SK-N-SH (cell line): Measurements from ENCODE around the gene NKD1. TPM values are rescaled to one million over a fixed set of nuclear protein-coding genes. Genes with fewer than 3 reads are reported as not detected.

Source experiments
- CTCF ChIA-PET: fragments of 300-600, 350-600 bp; formaldehyde crosslinking; extraction: SDS; loops from one replicate; lab custom pipeline; 2021; lab: Yijun Ruan, JAX
- POLR2A ChIA-PET: fragments of 350-600 bp; sonication (Branson Sonifier 250); formaldehyde crosslinking; extraction: SDS; loops from one replicate; lab custom pipeline; 2020; ENCODE audit warnings: antibody characterized with exemption, inconsistent platforms; lab: Yijun Ruan, JAX
- DNase-seq: peaks from one replicate; pipeline ENCODE4 v3.0.0; 2012
- H2AFZ ChIP-seq: fragments of 200-600 bp; sonication (generic); 2 replicates; pipeline ENCODE4 v1.8.1; 2016; ENCODE audit warnings: antibody characterized with exemption, mild to moderate bottlenecking, low read depth
- H3F3A ChIP-seq: fragments of 200-600 bp; sonication (generic); replicated peaks from 2 replicates; pipeline ENCODE3; 2016; ENCODE audit warnings: antibody characterized with exemption, mild to moderate bottlenecking; ENCODE audit not compliant: insufficient read depth
- H3K27ac ChIP-seq, 2 experiments: fragments of 200-500 bp in 1 of 2; fragments of 200-600 bp in 1 of 2; sonication (Bioruptor generic) in 1 of 2; sonication (generic), shearing (Covaris generic) in 1 of 2; 2 replicates each; pipeline versions ENCODE4 v1.5.1 to v1.6.1; 2014 to 2016; ENCODE audit warnings: low read depth in 2 of 2, inconsistent platforms in 1 of 2, low read length in 1 of 2, mild to moderate bottlenecking in 1 of 2, mixed read lengths in 1 of 2
- H3K27me3 ChIP-seq: fragments of 200-600 bp; sonication (generic), shearing (Covaris generic); 2 replicates; pipeline ENCODE4 v1.6.1; 2016; ENCODE audit warnings: mixed run types; ENCODE audit not compliant: insufficient read depth
- H3K36me3 ChIP-seq, 2 experiments: fragments of 200-500 bp in 1 of 2; fragments of 200-600 bp in 1 of 2; sonication (Bioruptor generic) in 1 of 2; sonication (generic) in 1 of 2; replicated peaks in 1 of 2; 2 replicates each; pipeline versions ENCODE3 to v1.5.1; 2014 to 2016; ENCODE audit warnings: low read length in 1 of 2, mild to moderate bottlenecking in 1 of 2; ENCODE audit not compliant: insufficient read depth in 2 of 2, control insufficient read depth in 1 of 2
- H3K4me1 ChIP-seq, 2 experiments: fragments of 200-500 bp in 1 of 2; fragments of 200-600 bp in 1 of 2; sonication (Bioruptor generic) in 1 of 2; sonication (generic), shearing (Covaris generic) in 1 of 2; 2 replicates each; pipeline versions ENCODE4 v1.5.1 to v1.6.1; 2014 to 2016; ENCODE audit warnings: low read depth in 1 of 2, low read length in 1 of 2, mixed run types in 1 of 2; ENCODE audit not compliant: insufficient read depth in 2 of 2, control insufficient read depth in 1 of 2
- H3K4me2 ChIP-seq: fragments of 200-600 bp; sonication (generic), shearing (Covaris generic); 2 replicates; pipeline ENCODE4 v1.6.1; 2017; ENCODE audit warnings: mixed run types
- H3K4me3 ChIP-seq, 2 experiments: fragments of 200-500 bp in 1 of 2; fragments of 200-600 bp in 1 of 2; sonication (Bioruptor generic) in 1 of 2; sonication (generic), shearing (Covaris generic) in 1 of 2; 2 replicates each; pipeline versions ENCODE4 v1.5.1 to v1.8.1; 2014 to 2016; ENCODE audit warnings: low read depth in 2 of 2, inconsistent platforms in 1 of 2, low read length in 1 of 2, mild to moderate bottlenecking in 1 of 2, mixed read lengths in 1 of 2, moderate library complexity in 1 of 2
- H3K79me2 ChIP-seq: fragments of 200-600 bp; sonication (generic); 2 replicates; pipeline ENCODE4 v1.8.1; 2017; ENCODE audit warnings: mild to moderate bottlenecking; ENCODE audit not compliant: insufficient read depth
- H3K9ac ChIP-seq: fragments of 200-600 bp; sonication (generic); 2 replicates; pipeline ENCODE4 v1.6.1; 2017; ENCODE audit warnings: mixed run types
- H3K9me2 ChIP-seq: fragments of 200-600 bp; sonication (generic); 2 replicates; pipeline ENCODE4 v1.6.1; 2017; ENCODE audit warnings: mixed run types
- H3K9me3 ChIP-seq: fragments of 200-600 bp; sonication (generic); 2 replicates; pipeline ENCODE4 v1.6.1; 2017; ENCODE audit warnings: mixed run types, mild to moderate bottlenecking, moderate library complexity
- H4K20me1 ChIP-seq: fragments of 200-600 bp; sonication (generic); 2 replicates; pipeline ENCODE4 v1.6.1; 2017; ENCODE audit warnings: mild to moderate bottlenecking, mixed run types; ENCODE audit not compliant: insufficient read depth
- ELF1 ChIP-seq: IDR thresholded peaks from 2 replicates; pipeline ENCODE4 v1.4.0; 2012
- EP300 ChIP-seq, 2 experiments: IDR thresholded peaks; 2 replicates each; pipeline versions ENCODE4 v1.4.0 to v1.6.1; 2012; ENCODE audit warnings: borderline replicate concordance in 1 of 2, low read depth in 1 of 2, low read length in 1 of 2
- EZH2phosphoT487 ChIP-seq: fragments of 200-600 bp; sonication (generic); IDR thresholded peaks from 2 replicates; pipeline ENCODE4 v1.6.1; 2017; ENCODE audit warnings: low read depth, mixed run types, mild to moderate bottlenecking, antibody characterized with exemption, moderate library complexity, borderline replicate concordance
- GABPA ChIP-seq: IDR thresholded peaks from 2 replicates; pipeline ENCODE4 v1.4.0; 2012; ENCODE audit warnings: low read depth, mild to moderate bottlenecking
- JUND ChIP-seq: IDR thresholded peaks from 2 replicates; pipeline ENCODE4 v1.4.0; 2012
- MEF2A ChIP-seq: IDR thresholded peaks from 2 replicates; pipeline ENCODE4 v1.4.0; 2012; ENCODE audit warnings: low read depth, borderline replicate concordance
- NFIC ChIP-seq: IDR thresholded peaks from 2 replicates; pipeline ENCODE4 v1.4.0; 2012; ENCODE audit warnings: borderline replicate concordance
- RAD21 ChIP-seq: IDR thresholded peaks from 2 replicates; pipeline ENCODE4 v1.6.1; 2012; ENCODE audit warnings: mild to moderate bottlenecking, low read length
- RCOR1 ChIP-seq: fragments of 150-350 bp; IDR thresholded peaks from 2 replicates; pipeline ENCODE4 v1.6.1; 2017; ENCODE audit warnings: antibody characterized with exemption, low read length
- RXRA ChIP-seq: IDR thresholded peaks from 2 replicates; pipeline ENCODE4 v1.4.0; 2012; ENCODE audit warnings: low read depth, mild to moderate bottlenecking, borderline replicate concordance
- SIN3A ChIP-seq: IDR thresholded peaks from 2 replicates; pipeline ENCODE4 v1.6.1; 2012; ENCODE audit warnings: low read depth, mild to moderate bottlenecking, low read length, moderate library complexity, borderline replicate concordance
- SMC3 ChIP-seq: IDR thresholded peaks from 2 replicates; pipeline ENCODE4 v1.6.1; 2012; ENCODE audit warnings: low read depth, low read length, improper control_type of control experiment
- TAF1 ChIP-seq: IDR thresholded peaks from 2 replicates; pipeline ENCODE4 v1.6.1; 2012; ENCODE audit warnings: low read depth, mild to moderate bottlenecking, low read length, moderate library complexity, borderline replicate concordance
- TEAD4 ChIP-seq: IDR thresholded peaks from 2 replicates; pipeline ENCODE4 v1.4.0; 2012; ENCODE audit warnings: mild to moderate bottlenecking, borderline replicate concordance; ENCODE audit not compliant: insufficient read depth
- USF1 ChIP-seq: IDR thresholded peaks from 2 replicates; pipeline ENCODE4 v1.4.0; 2012; ENCODE audit warnings: low read depth, borderline replicate concordance
- YY1 ChIP-seq: IDR thresholded peaks from 2 replicates; pipeline ENCODE4 v1.4.0; 2012; ENCODE audit warnings: low read depth, mild to moderate bottlenecking
- WGBS: methylation state at CpG from one replicate; pipeline ENCODE4 v1.1.6; 2017; ENCODE audit warnings: low lambda C conversion rate; 5-methylcytosine and 5-hydroxymethylcytosine counted together
- polyA plus RNA-seq, 3 experiments: library from polyadenylated mRNA; depleted of rRNA; stranded (reverse); fragments of >200 nt; gene quantifications; 2 replicates each; pipeline ENCODE4 v1.2.3, GENCODE V29; 2012
- TF ChIP-seq, protein P1 (sequence below): fragments of 200-600 bp; sonication (generic); IDR thresholded peaks from 2 replicates; pipeline ENCODE4 v1.6.1; 2017; ENCODE audit warnings: antibody characterized with exemption, mild to moderate bottlenecking, moderate library complexity
- TF ChIP-seq, protein P2 (sequence below): IDR thresholded peaks from 2 replicates; pipeline ENCODE4; 2012
- TF ChIP-seq, protein P3 (sequence below): fragments of 150-350 bp; IDR thresholded peaks from 2 replicates; pipeline ENCODE4 v1.6.1; 2016; ENCODE audit warnings: mild to moderate bottlenecking, low read depth, low read length

The NKD1 gene
- polyA plus RNA-seq, 1 of the 3 experiments (the other 2 are of a cell fraction): 0.02 TPM

- Histone ChIP-seq H3K9me2 (no peaks in the 10 kb centered on the region), H3K79me2 (no peaks in the 10 kb centered on the region), H3K36me3 (no peaks in the 10 kb centered on the region), H3K27me3 (no peaks in the 10 kb centered on the region), H2AFZ (no peak overlapping the region), H3F3A (no peaks in the 10 kb centered on the region), H3K4me3 (no peak overlapping the region), H3K4me1 (peaks cover 0 to 9% of the 10 kb centered on the region in 2 experiments; a peak in 1 of 4 replicates), H3K9me3 (no peaks in the 10 kb centered on the region), H3K9ac (no peak overlapping the region), H4K20me1 (no peaks in the 10 kb centered on the region), H3K27ac (no peak overlapping the region), H3K4me2 (no peak overlapping the region)
- WGBS: 60% methylated on average over 5 of the region's 5 CpGs
- CTCF ChIA-PET: interaction anchor here (0.9 to 1.3 kb wide), 4 partner anchors 11 to 160 kb away, joined by 3 to 5 read pairs (median 4); no protein-coding TSS in a partner anchor
- TF ChIP-seq TAF1 (no peak), RAD21 (no peak), SIN3A (no peak), EZH2phosphoT487 (no peak), YY1 (no peak), GABPA (no peak), MEF2A (no peak), SMC3 (no peak), RCOR1 (no peak), EP300 (IDR thresholded peaks at IDR 0.05; ENCODE audit: borderline replicate concordance in 1 of 2, low read depth in 1 of 2, low read length in 1 of 2) (no peak), NFIC (no peak), TEAD4 (no peak), RXRA (no peak), USF1 (no peak), ELF1 (no peak), JUND (no peak)
- TF ChIP-seq, protein P1, sequence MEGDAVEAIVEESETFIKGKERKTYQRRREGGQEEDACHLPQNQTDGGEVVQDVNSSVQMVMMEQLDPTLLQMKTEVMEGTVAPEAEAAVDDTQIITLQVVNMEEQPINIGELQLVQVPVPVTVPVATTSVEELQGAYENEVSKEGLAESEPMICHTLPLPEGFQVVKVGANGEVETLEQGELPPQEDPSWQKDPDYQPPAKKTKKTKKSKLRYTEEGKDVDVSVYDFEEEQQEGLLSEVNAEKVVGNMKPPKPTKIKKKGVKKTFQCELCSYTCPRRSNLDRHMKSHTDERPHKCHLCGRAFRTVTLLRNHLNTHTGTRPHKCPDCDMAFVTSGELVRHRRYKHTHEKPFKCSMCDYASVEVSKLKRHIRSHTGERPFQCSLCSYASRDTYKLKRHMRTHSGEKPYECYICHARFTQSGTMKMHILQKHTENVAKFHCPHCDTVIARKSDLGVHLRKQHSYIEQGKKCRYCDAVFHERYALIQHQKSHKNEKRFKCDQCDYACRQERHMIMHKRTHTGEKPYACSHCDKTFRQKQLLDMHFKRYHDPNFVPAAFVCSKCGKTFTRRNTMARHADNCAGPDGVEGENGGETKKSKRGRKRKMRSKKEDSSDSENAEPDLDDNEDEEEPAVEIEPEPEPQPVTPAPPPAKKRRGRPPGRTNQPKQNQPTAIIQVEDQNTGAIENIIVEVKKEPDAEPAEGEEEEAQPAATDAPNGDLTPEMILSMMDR: no peak
- TF ChIP-seq, protein P2, sequence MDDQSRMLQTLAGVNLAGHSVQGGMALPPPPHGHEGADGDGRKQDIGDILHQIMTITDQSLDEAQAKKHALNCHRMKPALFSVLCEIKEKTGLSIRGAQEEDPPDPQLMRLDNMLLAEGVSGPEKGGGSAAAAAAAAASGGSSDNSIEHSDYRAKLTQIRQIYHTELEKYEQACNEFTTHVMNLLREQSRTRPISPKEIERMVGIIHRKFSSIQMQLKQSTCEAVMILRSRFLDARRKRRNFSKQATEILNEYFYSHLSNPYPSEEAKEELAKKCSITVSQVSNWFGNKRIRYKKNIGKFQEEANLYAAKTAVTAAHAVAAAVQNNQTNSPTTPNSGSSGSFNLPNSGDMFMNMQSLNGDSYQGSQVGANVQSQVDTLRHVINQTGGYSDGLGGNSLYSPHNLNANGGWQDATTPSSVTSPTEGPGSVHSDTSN: no peak
- TF ChIP-seq, protein P3, sequence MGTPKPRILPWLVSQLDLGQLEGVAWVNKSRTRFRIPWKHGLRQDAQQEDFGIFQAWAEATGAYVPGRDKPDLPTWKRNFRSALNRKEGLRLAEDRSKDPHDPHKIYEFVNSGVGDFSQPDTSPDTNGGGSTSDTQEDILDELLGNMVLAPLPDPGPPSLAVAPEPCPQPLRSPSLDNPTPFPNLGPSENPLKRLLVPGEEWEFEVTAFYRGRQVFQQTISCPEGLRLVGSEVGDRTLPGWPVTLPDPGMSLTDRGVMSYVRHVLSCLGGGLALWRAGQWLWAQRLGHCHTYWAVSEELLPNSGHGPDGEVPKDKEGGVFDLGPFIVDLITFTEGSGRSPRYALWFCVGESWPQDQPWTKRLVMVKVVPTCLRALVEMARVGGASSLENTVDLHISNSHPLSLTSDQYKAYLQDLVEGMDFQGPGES: no peak
- POLR2A ChIA-PET: no interaction called here
- DNase-seq: no peak
Observed at GRCh38 chr16:50505115-50505514, 43.1 kb upstream of the NKD1 start.
